Anterior cingulate cortex (tissue), 58 donors: ENCODE results near the gene GLOD4.
A peak's percentile ranks its signal among the peaks of the same experiment; 100 is the strongest.
"Not testable (repeated sequence)": the region's sequence is repeated elsewhere in the genome, so short reads cannot be mapped to it uniquely, and the experiment has no call there.

Experiments used
- DNase-seq, 58 donors: peaks; one replicate each; lab custom pipeline; 2025; lab: John Stamatoyannopoulos, UW

Gene GLOD4

DNA sequence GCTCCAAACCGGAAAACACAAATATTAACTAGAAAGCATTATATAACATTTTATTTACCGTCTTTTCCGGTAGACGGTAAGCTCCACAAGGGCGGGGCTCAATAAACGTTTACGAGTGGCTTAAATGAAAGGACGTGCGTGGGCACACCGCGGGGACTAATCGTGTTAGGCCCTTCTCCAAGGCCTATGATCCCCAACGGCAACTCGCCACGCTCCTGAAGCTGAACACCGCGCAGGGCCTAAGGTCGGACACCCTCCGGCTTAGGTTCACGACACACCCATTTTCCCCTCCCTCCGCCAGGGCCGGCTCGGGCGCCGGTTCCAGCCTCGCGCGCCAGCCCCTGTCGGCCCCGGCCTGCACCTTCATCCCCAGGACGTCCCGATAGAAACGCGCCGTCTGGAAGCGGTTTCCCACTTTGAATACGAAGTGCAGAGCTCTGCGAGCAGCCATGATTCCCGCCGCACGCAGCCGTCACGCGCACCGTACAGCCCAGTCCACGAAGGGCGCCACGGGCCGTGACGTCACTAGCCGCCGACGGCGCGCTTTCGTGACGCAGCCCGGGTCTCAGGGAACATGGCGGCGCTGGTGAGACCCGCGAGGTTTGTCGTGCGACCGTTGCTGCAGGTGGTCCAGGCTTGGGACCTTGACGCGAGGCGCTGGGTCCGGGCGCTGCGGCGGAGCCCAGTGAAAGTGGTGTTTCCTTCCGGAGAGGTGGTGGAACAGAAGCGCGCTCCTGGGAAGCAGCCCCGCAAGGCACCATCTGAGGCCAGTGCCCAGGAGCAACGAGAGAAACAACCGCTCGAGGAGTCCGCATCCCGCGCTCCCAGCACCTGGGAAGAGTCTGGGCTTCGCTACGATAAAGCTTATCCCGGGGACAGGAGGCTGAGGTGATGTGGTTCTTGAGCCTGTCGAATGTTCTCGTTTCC is at the start of gene GLOD4, which contains the start of gene MRM3:
GLOD4 (minus strand) TSS at position 476 of the 927 bp plus-strand sequence; CDS start at position 451, 25 bp downstream.
MRM3 (plus strand) TSS at position 549 of the 927 bp plus-strand sequence; CDS start at position 575, 26 bp downstream.
- peak in 57 of 58 donors; percentile 48 to 97 (median 85) for DNase-seq

DNA sequence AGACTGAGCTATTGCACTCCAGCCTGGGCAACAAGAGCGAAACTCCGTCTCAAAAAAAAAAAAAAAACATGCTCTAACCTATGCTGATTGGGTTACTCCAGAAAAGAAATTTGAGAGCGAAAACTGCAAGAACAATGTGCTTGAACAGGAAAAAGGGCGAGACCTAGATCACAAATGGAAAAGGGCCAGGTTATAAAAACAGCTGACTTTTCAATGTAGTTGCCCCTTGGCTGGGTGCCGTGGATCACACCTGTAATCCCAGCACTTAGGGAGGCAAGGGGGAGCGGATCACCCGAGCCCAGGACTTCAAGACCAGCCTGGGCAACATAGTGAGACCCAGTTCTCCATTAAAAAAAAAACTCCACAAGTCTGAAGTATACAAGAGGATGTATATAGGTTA is 48.9 kb upstream of the GLOD4 start:
- DNase-seq = no peak

DNA sequence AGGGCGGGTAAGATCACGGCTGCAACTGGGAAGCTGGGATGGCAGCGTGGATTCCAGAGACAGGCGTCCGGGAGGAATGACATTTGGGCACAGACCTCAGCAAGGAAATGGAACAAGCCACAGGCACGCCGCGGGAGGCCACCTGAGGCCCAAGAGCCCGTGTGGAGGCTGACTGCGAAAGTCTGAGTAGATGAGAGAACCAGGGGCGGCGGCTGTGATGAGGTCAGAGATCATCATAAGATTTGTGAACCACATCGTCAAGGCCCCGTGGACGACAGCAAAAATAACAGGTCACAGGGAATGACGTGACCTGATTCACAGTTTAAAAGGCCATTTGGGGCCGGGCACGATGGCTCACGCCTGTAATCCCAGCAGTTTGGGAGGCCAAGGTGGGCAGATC is 48.3 kb upstream of the GLOD4 start:
- DNase-seq = no peak

- not testable (repeated sequence) for DNase-seq
Measured at GRCh38 chr17:829614-830013, 47.5 kb upstream of the GLOD4 start.

DNA sequence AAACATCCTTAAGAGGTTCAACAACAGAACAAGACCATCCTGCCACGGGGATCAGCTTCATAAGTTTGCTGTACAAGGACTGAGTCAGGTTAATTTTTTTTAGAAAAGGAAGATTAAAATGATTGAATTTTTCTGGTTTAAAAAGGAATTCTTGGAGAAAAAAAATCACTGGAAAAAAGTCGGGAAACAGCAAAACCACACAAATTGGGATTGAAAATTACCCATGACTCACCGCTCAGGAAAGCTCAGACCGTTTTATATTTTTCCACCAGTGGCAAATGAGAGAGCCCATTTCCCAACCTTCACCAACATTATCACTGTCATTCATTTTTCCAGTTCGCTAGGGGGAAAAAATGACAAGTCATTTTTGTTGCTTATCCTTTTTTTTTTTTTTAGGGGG is 46.7 kb upstream of the GLOD4 start:
- DNase-seq = no peak

DNA sequence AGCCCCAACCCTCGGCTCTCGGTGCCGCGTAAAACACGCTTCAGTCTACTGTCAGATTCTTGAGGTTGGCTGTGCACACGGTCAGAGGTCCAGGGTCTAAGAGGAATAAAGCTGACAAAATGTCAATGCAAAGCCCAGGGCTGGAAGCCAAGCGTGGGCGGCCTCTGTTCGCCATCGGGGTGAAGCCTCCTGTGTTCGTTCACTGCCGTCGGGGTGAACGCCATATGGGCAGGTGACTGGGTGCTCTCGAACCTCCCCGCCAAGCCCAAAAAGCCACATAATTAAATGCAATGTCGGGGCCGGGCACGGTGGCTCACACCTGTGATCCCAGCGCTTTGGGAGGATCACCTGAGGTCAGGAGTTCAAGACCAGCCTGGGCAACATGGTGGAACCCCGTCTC is 44.7 kb upstream of the GLOD4 start:
- DNase-seq = no peak

- DNase-seq = no peak
Measured at GRCh38 chr17:825216-825615, 43.1 kb upstream of the GLOD4 start.

- peak in 7 of 58 donors; percentile 4 to 43 (median 26) for DNase-seq
Measured at GRCh38 chr17:824378-824777, 42.3 kb upstream of the GLOD4 start.

GRCh38 chr17:823501-823902 is 41.4 kb upstream of the GLOD4 start:
- no peak for DNase-seq

DNA sequence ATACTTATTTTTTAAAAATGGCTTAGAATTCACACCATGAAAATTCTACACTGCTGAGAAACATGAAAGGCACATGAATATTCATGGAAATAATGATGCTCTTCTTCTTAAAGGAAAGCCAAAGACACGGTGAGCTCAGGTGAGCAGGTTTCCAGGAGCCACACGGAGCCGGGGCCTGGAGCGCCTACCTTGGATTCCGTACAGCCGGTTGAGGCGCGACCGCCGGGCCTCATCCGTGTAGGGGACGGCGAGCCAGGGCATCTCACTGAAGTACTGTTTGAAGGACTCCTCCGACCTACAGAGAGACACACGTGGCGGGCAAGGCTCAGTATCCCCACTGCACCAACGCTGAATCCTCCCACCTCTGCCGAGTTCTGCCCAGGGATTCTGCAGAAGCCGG is 37.2 kb upstream of the GLOD4 start:
- no peak for DNase-seq

GRCh38 chr17:814371-814770 is 32.3 kb upstream of the GLOD4 start:
- DNase-seq = no peak

- DNase-seq = no peak
Measured at GRCh38 chr17:812638-813204, 30.6 kb upstream of the GLOD4 start.

DNA sequence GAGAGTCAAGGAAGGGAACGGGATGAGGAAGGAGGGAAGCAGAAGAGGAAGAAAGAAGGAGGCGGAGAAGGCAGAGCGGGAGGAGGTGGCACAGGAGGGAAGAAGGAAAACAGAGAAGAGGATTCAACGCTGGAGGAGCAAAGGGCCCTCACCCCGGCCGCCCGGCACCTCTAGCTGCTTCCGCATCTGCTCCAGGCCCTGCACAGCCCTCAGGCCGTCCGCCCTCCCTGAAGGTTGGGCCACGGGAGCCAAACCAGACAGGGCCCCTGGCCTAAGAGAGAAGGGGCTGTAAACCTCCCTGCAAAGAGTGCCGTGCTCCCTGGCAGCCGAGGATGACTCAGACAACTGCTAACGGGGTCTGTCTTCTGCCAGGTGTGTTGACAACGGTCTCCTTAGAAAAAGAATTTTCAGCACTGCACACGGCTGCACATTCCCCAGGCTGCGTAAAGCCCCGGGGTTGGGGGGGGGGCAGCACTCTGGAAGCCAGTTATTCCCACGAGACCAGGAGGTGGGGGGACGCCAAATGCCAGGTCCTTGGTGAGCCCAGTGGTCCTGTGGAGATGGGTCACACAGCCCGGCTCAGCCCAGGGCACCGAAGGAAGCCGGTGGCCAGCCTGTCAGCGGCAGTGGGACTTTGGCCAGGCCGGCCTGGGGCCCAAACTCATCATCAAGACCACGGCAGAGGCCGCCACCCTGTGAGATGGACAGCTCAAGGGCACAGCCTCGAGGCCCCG is 29.1 kb upstream of the GLOD4 start:
- no peak for DNase-seq

GRCh38 chr17:807523-808294 is 25.6 kb upstream of the GLOD4 start:
- no peak for DNase-seq

- DNase-seq = no peak
Measured at GRCh38 chr17:806781-807522, 24.9 kb upstream of the GLOD4 start.

GRCh38 chr17:806346-806745 is 24.3 kb upstream of the GLOD4 start:
- no peak for DNase-seq

DNA sequence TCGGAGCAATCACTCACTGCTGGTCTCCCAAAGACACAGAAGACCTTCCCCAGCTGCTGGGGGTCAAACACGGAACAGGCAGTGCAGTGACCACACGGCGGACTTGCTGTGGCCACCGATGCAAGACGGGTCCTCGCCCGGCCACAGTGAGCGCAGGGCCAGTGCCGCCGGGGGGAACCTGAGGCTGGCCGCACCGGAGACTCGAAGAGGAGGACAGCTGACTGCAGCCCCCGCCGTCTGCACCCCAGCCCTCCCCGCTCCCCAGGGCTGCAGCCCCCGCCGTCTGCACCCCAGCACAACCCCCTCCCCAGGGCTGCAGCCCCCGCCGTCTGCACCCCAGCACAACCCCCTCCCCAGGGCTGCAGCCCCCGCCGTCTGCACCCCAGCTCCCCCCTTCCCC is 23.8 kb upstream of the GLOD4 start:
- not testable (repeated sequence) for DNase-seq

- peak in 5 of 58 donors; percentile 6 to 18 (median 13) for DNase-seq
Measured at GRCh38 chr17:804541-805435, 22.7 kb upstream of the GLOD4 start.
